IPS-11a (cell line): ENCODE data around the gene LDB2.

ENCODE experiments used
- H3K4me3 ChIP-seq: one replicate; pipeline ENCODE4 v1.5.1; 2013; ENCODE audit warnings: low read depth, low read length, control low read depth

The LDB2 gene

GRCh38 chr4:16692961-16693506, 205.4 kb downstream of the LDB2 start:
- no peak overlapping the region for H3K4me3 ChIP-seq

GRCh38 chr4:16692524-16692923, 205.9 kb downstream of the LDB2 start:
- no peak overlapping the region for H3K4me3 ChIP-seq

- no peak overlapping the region for H3K4me3 ChIP-seq
Measured at GRCh38 chr4:16692046-16692445, 206.4 kb downstream of the LDB2 start.

- no peak overlapping the region for H3K4me3 ChIP-seq
Measured at GRCh38 chr4:16691450-16691849, 207.0 kb downstream of the LDB2 start.

GRCh38 chr4:16687845-16688244, 210.6 kb downstream of the LDB2 start:
- no peak overlapping the region for H3K4me3 ChIP-seq

GRCh38 chr4:16687011-16687410, 211.4 kb downstream of the LDB2 start:
- no peak overlapping the region for H3K4me3 ChIP-seq

- H3K4me3 ChIP-seq: no peak overlapping the region
Measured at GRCh38 chr4:16686195-16686594, 212.2 kb downstream of the LDB2 start.

GRCh38 chr4:16685536-16685935, 212.9 kb downstream of the LDB2 start:
- no peak overlapping the region for H3K4me3 ChIP-seq

- no peak overlapping the region for H3K4me3 ChIP-seq
Measured at GRCh38 chr4:16684935-16685334, 213.5 kb downstream of the LDB2 start.

- H3K4me3 ChIP-seq: no peak overlapping the region
Measured at GRCh38 chr4:16684097-16684496, 214.3 kb downstream of the LDB2 start.

GRCh38 chr4:16682975-16683374, 215.5 kb downstream of the LDB2 start:
- no peak overlapping the region for H3K4me3 ChIP-seq

- no peak overlapping the region for H3K4me3 ChIP-seq
Measured at GRCh38 chr4:16677001-16677944, 221.2 kb downstream of the LDB2 start.

- H3K4me3 ChIP-seq: no peak overlapping the region
Measured at GRCh38 chr4:16676230-16676770, 222.1 kb downstream of the LDB2 start.

GRCh38 chr4:16674082-16674481, 224.4 kb downstream of the LDB2 start:
- H3K4me3 ChIP-seq: no peak overlapping the region

- H3K4me3 ChIP-seq: no peak overlapping the region
Measured at GRCh38 chr4:16672421-16672820, 226.0 kb downstream of the LDB2 start.

- no peak overlapping the region for H3K4me3 ChIP-seq
Measured at GRCh38 chr4:16671741-16672140, 226.7 kb downstream of the LDB2 start.

GRCh38 chr4:16670727-16671126, 227.7 kb downstream of the LDB2 start:
- no peak overlapping the region for H3K4me3 ChIP-seq

GRCh38 chr4:16669036-16669435, 229.4 kb downstream of the LDB2 start:
- H3K4me3 ChIP-seq: no peak overlapping the region

- no peak overlapping the region for H3K4me3 ChIP-seq
Measured at GRCh38 chr4:16668488-16668887, 230.0 kb downstream of the LDB2 start.

GRCh38 chr4:16667464-16667863, 231.0 kb downstream of the LDB2 start:
- H3K4me3 ChIP-seq: no peak overlapping the region

- H3K4me3 ChIP-seq: no peak overlapping the region
Measured at GRCh38 chr4:16665942-16666551, 232.4 kb downstream of the LDB2 start.

- H3K4me3 ChIP-seq: no peak overlapping the region
Measured at GRCh38 chr4:16663732-16664131, 234.7 kb downstream of the LDB2 start.
